Neural cell (in vitro differentiated cells): ENCODE results near the gene ARL15. TPM values are rescaled to one million over a fixed set of nuclear protein-coding genes. Genes with fewer than 3 reads are reported as not detected.

Experiments
- H2AFZ ChIP-seq: fragments of 200-600, 300-800 bp; sonication (generic), shearing (Covaris generic); 2 replicates; pipeline ENCODE4 v1.6.0; 2014; ENCODE audit warnings: low read depth, mild to moderate bottlenecking, antibody characterized with exemption, low read length, moderate library complexity
- H3F3A ChIP-seq: fragments of 200-600 bp; shearing (Covaris generic); 2 replicates; pipeline ENCODE4 v1.6.1; 2016; ENCODE audit warnings: mild to moderate bottlenecking, moderate library complexity, mixed read lengths, antibody characterized with exemption, low read length; ENCODE audit not compliant: insufficient read depth, poor library complexity, severe bottlenecking
- H3K27ac ChIP-seq: fragments of 200-600, 300-800 bp; sonication (generic), shearing (Covaris generic); 2 replicates; pipeline ENCODE4 v1.5.1; 2014; ENCODE audit warnings: mild to moderate bottlenecking, low read length, moderate library complexity
- H3K27me3 ChIP-seq: fragments of 300-800, 200-600 bp; sonication (generic), shearing (Covaris generic); 2 replicates; pipeline ENCODE4 v1.6.0; 2014; ENCODE audit warnings: mild to moderate bottlenecking, low read depth, low read length, moderate library complexity; ENCODE audit not compliant: insufficient read depth
- H3K36me3 ChIP-seq: fragments of 300-800, 200-600 bp; sonication (generic), shearing (Covaris generic); 2 replicates; pipeline ENCODE4 v1.5.1; 2014; ENCODE audit warnings: mild to moderate bottlenecking, antibody characterized with exemption, low read length, moderate library complexity; ENCODE audit not compliant: insufficient read depth
- H3K4me2 ChIP-seq: fragments of 300-800, 200-600 bp; sonication (generic), shearing (Covaris generic); 2 replicates; pipeline ENCODE4 v1.6.0; 2014; ENCODE audit warnings: mild to moderate bottlenecking, low read length
- H3K4me3 ChIP-seq: fragments of 300-800, 200-600 bp; sonication (generic), shearing (Covaris generic); 2 replicates; pipeline ENCODE4 v1.5.1; 2014; ENCODE audit warnings: mild to moderate bottlenecking, low read length, moderate library complexity
- H3K79me2 ChIP-seq: fragments of 200-600 bp; shearing (Covaris generic); replicated peaks from 2 replicates; pipeline ENCODE4 v1.6.0; 2014; ENCODE audit warnings: mild to moderate bottlenecking, low read length, moderate library complexity; ENCODE audit not compliant: insufficient read depth
- H3K9ac ChIP-seq: fragments of 300-800, 200-600 bp; sonication (generic), shearing (Covaris generic); 2 replicates; pipeline ENCODE4 v1.6.1; 2016; ENCODE audit warnings: mild to moderate bottlenecking, low read length, mixed read lengths
- H3K9me2 ChIP-seq: fragments of 200-600 bp; shearing (Covaris generic); 2 replicates; pipeline ENCODE4 v1.6.1; 2016; ENCODE audit warnings: mild to moderate bottlenecking, low read length, mixed read lengths; ENCODE audit not compliant: insufficient read depth
- H3K9me3 ChIP-seq: fragments of 200-600, 300-800 bp; sonication (generic), shearing (Covaris generic); 2 replicates; pipeline ENCODE4 v1.6.1; 2016; ENCODE audit warnings: mild to moderate bottlenecking, mixed run types, low read length, moderate library complexity, mixed read lengths
- H4K20me1 ChIP-seq: fragments of 200-600 bp; shearing (Covaris generic); 2 replicates; pipeline ENCODE4 v1.6.1; 2016; ENCODE audit warnings: mild to moderate bottlenecking, mixed run types; ENCODE audit not compliant: insufficient read depth
- EP300 ChIP-seq: fragments of 450-650 bp; conservative IDR thresholded peaks from 2 replicates; pipeline ENCODE4 v1.6.1; 2014; ENCODE audit warnings: antibody characterized with exemption, mild to moderate bottlenecking, moderate library complexity; ENCODE audit not compliant: poor library complexity, severe bottlenecking
- EZH2 ChIP-seq: fragments of 200-600, 300-800 bp; shearing (Covaris generic), sonication (generic); IDR thresholded peaks from 2 replicates; pipeline ENCODE4 v1.6.1; 2014; ENCODE audit warnings: antibody characterized with exemption, low read length, borderline replicate concordance, mild to moderate bottlenecking; ENCODE audit not compliant: insufficient read depth, poor library complexity, severe bottlenecking
- MXI1 ChIP-seq: fragments of 450-650 bp; conservative IDR thresholded peaks from 2 replicates; pipeline ENCODE4 v1.6.1; 2014; ENCODE audit warnings: antibody characterized with exemption, mild to moderate bottlenecking; ENCODE audit not compliant: poor library complexity, severe bottlenecking
- POLR2AphosphoS5 ChIP-seq: IDR thresholded peaks from 2 replicates; pipeline ENCODE4 v1.6.1; 2012
- RAD21 ChIP-seq: fragments of 450-650 bp; conservative IDR thresholded peaks from 2 replicates; pipeline ENCODE4 v1.6.1; 2014; ENCODE audit warnings: antibody characterized with exemption, mild to moderate bottlenecking, moderate library complexity
- SMC3 ChIP-seq: fragments of 450-650 bp; conservative IDR thresholded peaks from 2 replicates; pipeline ENCODE4 v1.6.1; 2014; ENCODE audit warnings: antibody characterized with exemption, mild to moderate bottlenecking, moderate library complexity; ENCODE audit not compliant: poor library complexity
- TAF1 ChIP-seq: IDR thresholded peaks from 2 replicates; pipeline ENCODE4 v1.6.1; 2012; ENCODE audit warnings: low read depth
- polyA plus RNA-seq: library from polyadenylated mRNA; depleted of rRNA; stranded (reverse); fragments of >200 nt; gene quantifications from 2 replicates; pipeline ENCODE4 v1.2.3, GENCODE V29; 2014
- TF ChIP-seq, protein P1 (sequence below): fragments of 450-650 bp; IDR thresholded peaks from 2 replicates; pipeline ENCODE4 v1.5.1; 2014; ENCODE audit warnings: antibody characterized with exemption, mild to moderate bottlenecking, moderate library complexity; ENCODE audit not compliant: poor library complexity, severe bottlenecking
- TF ChIP-seq, protein P2 (sequence below): IDR thresholded peaks from 2 replicates; pipeline ENCODE4 v1.6.1; 2012; ENCODE audit warnings: borderline replicate concordance

Gene ARL15
- polyA plus RNA-seq, 1 donor from 2014 or later, result 51.9 TPM

DNA sequence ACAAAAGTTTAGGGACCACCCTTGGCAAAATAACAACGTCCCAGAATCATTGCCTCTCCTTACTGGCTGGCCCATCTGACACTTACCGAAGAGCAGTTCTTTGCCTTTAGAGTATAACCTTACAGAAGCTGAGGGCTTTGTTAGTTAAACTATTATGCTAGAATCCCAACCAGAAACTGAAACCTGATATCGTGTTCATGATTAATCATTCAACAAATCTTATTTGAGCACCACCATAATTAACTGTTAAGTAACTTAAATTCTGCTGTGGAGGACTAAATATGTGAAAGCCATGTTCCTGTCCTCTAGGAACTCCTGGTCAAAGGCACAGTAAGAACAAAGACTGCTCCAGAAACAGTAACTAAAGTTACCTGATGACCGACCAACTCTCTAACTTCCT lies 104.9 kb downstream of the ARL15 start:
- Histone ChIP-seq H3K36me3 (no peaks in the 10 kb centered on the region), H3K79me2 (peaks cover 7% of the 10 kb centered on the region), H3F3A (no peaks in the 10 kb centered on the region), H3K27ac (no peak overlapping the region), H3K4me2 (no peak overlapping the region), H3K4me3 (no peak overlapping the region), H3K27me3 (no peaks in the 10 kb centered on the region), H2AFZ (no peak overlapping the region), H4K20me1 (no peaks in the 10 kb centered on the region), H3K9me3 (no peaks in the 10 kb centered on the region), H3K9me2 (no peaks in the 10 kb centered on the region), H3K9ac (no peak overlapping the region)
- no peak for TF ChIP-seq EP300
- TF ChIP-seq, protein P1, sequence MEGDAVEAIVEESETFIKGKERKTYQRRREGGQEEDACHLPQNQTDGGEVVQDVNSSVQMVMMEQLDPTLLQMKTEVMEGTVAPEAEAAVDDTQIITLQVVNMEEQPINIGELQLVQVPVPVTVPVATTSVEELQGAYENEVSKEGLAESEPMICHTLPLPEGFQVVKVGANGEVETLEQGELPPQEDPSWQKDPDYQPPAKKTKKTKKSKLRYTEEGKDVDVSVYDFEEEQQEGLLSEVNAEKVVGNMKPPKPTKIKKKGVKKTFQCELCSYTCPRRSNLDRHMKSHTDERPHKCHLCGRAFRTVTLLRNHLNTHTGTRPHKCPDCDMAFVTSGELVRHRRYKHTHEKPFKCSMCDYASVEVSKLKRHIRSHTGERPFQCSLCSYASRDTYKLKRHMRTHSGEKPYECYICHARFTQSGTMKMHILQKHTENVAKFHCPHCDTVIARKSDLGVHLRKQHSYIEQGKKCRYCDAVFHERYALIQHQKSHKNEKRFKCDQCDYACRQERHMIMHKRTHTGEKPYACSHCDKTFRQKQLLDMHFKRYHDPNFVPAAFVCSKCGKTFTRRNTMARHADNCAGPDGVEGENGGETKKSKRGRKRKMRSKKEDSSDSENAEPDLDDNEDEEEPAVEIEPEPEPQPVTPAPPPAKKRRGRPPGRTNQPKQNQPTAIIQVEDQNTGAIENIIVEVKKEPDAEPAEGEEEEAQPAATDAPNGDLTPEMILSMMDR, result no peak
- TF ChIP-seq, protein P2, sequence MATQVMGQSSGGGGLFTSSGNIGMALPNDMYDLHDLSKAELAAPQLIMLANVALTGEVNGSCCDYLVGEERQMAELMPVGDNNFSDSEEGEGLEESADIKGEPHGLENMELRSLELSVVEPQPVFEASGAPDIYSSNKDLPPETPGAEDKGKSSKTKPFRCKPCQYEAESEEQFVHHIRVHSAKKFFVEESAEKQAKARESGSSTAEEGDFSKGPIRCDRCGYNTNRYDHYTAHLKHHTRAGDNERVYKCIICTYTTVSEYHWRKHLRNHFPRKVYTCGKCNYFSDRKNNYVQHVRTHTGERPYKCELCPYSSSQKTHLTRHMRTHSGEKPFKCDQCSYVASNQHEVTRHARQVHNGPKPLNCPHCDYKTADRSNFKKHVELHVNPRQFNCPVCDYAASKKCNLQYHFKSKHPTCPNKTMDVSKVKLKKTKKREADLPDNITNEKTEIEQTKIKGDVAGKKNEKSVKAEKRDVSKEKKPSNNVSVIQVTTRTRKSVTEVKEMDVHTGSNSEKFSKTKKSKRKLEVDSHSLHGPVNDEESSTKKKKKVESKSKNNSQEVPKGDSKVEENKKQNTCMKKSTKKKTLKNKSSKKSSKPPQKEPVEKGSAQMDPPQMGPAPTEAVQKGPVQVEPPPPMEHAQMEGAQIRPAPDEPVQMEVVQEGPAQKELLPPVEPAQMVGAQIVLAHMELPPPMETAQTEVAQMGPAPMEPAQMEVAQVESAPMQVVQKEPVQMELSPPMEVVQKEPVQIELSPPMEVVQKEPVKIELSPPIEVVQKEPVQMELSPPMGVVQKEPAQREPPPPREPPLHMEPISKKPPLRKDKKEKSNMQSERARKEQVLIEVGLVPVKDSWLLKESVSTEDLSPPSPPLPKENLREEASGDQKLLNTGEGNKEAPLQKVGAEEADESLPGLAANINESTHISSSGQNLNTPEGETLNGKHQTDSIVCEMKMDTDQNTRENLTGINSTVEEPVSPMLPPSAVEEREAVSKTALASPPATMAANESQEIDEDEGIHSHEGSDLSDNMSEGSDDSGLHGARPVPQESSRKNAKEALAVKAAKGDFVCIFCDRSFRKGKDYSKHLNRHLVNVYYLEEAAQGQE, result no peak
- no peak for TF ChIP-seq MXI1
- TF ChIP-seq SMC3, result no peak
- no peak for TF ChIP-seq TAF1
- TF ChIP-seq RAD21, result no peak

DNA sequence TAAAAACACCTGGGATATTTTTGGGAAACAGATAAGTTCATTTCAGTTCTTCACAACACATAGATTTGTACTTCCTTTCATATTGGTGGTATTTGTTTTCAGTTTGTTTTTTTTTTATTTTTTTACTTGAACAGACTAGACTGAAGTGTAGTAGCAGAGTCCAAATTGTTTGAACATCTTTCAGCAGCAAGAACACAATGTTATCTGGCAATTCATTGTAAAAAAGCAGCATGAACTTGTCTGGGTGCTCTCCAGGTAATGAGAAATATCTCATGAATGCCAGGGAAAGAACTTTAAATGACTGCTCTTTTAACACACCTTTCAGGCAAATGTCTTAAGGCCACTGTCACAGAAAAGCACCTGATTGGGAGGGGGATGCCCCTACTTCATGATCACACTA lies 113.4 kb downstream of the ARL15 start:
- Histone ChIP-seq H3K4me3 (no peak overlapping the region), H3K9me3 (no peaks in the 10 kb centered on the region), H3K4me2 (no peak overlapping the region), H3K27ac (no peak overlapping the region), H3K9ac (no peak overlapping the region), H4K20me1 (no peaks in the 10 kb centered on the region), H3K27me3 (no peaks in the 10 kb centered on the region), H3K36me3 (no peaks in the 10 kb centered on the region), H2AFZ (no peak overlapping the region), H3F3A (no peaks in the 10 kb centered on the region), H3K79me2 (no peaks in the 10 kb centered on the region), H3K9me2 (no peaks in the 10 kb centered on the region)
- TF ChIP-seq RAD21 (no peak), EZH2 (no peak), POLR2AphosphoS5 (no peak), SMC3 (no peak), EP300 (no peak), TAF1 (no peak), MXI1 (no peak)
- TF ChIP-seq, protein P2, result no peak
- TF ChIP-seq, protein P1, result no peak
